H9 (cell line): Measurements from ENCODE around the gene OPRL1. TPM values are rescaled to one million over a fixed set of nuclear protein-coding genes. Genes with fewer than 3 reads are reported as not detected.
A peak's percentile ranks its signal among the peaks of the same experiment; 100 is the strongest.

Experiments
- DNase-seq: peaks from one replicate; pipeline ENCODE4 v3.0.0-alpha.2; 2017
- H2AFZ ChIP-seq: one replicate; pipeline ENCODE4 v1.6.1; 2013; ENCODE audit warnings: mild to moderate bottlenecking, low read length, control low read depth, moderate library complexity
- H2AK5ac ChIP-seq: 2 replicates; pipeline ENCODE4 v1.6.1; 2013; ENCODE audit warnings: low read length, control low read depth, mixed read lengths; ENCODE audit not compliant: insufficient read length
- H2BK120ac ChIP-seq: one replicate; pipeline ENCODE4 v1.6.1; 2013; ENCODE audit warnings: low read depth, mild to moderate bottlenecking, low read length, control low read depth, inconsistent platforms; ENCODE audit not compliant: poor library complexity, severe bottlenecking
- H2BK12ac ChIP-seq: 2 replicates; pipeline ENCODE4 v1.6.1; 2013; ENCODE audit warnings: low read length, control low read depth, mixed read lengths, low read depth; ENCODE audit not compliant: insufficient read length
- H2BK15ac ChIP-seq: 2 replicates; pipeline ENCODE4 v1.6.1; 2013; ENCODE audit warnings: low read depth, low read length, control low read depth
- H2BK20ac ChIP-seq: one replicate; pipeline ENCODE4 v1.6.1; 2013; ENCODE audit warnings: low read depth, mild to moderate bottlenecking, low read length, control low read depth, inconsistent platforms; ENCODE audit not compliant: poor library complexity, severe bottlenecking
- H2BK5ac ChIP-seq: 2 replicates; pipeline ENCODE4 v1.6.1; 2013; ENCODE audit warnings: low read length, control low read depth, mixed read lengths; ENCODE audit not compliant: insufficient read length
- H3K14ac ChIP-seq: 2 replicates; pipeline ENCODE4 v1.6.1; 2013; ENCODE audit warnings: low read length, control low read depth; ENCODE audit not compliant: insufficient read depth
- H3K18ac ChIP-seq: 2 replicates; pipeline ENCODE4 v1.6.1; 2013; ENCODE audit warnings: low read depth, mild to moderate bottlenecking, mixed read lengths, low read length, control low read depth; ENCODE audit not compliant: insufficient read length
- H3K23ac ChIP-seq: 2 replicates; pipeline ENCODE4 v1.6.1; 2013; ENCODE audit warnings: low read length, control low read depth, mixed read lengths, low read depth; ENCODE audit not compliant: insufficient read length
- H3K23me2 ChIP-seq: 2 replicates; pipeline ENCODE4 v1.6.1; 2013; ENCODE audit warnings: low read depth, mild to moderate bottlenecking, mixed read lengths, low read length, control low read depth; ENCODE audit not compliant: insufficient read length, poor library complexity, severe bottlenecking
- H3K27ac ChIP-seq: 2 replicates; pipeline ENCODE4 v1.5.1; 2013; ENCODE audit warnings: low read length, control low read depth, mixed read lengths, low read depth; ENCODE audit not compliant: insufficient read length
- H3K27me3 ChIP-seq: 2 replicates; pipeline ENCODE4 v1.6.1; 2013; ENCODE audit warnings: low read length, control low read depth, inconsistent platforms; ENCODE audit not compliant: insufficient read depth
- H3K4ac ChIP-seq: 2 replicates; pipeline ENCODE4 v1.6.1; 2013; ENCODE audit warnings: low read depth, mild to moderate bottlenecking, control low read depth, inconsistent platforms, low read length, moderate library complexity
- H3K4me1 ChIP-seq: 2 replicates; pipeline ENCODE4 v1.6.1; 2013; ENCODE audit warnings: low read length, control low read depth, inconsistent platforms; ENCODE audit not compliant: insufficient read depth
- H3K4me2 ChIP-seq: 2 replicates; pipeline ENCODE4 v1.6.1; 2013; ENCODE audit warnings: low read length, control low read depth, mixed read lengths; ENCODE audit not compliant: insufficient read length, insufficient read depth
- H3K56ac ChIP-seq: 2 replicates; pipeline ENCODE4 v1.6.1; 2013; ENCODE audit warnings: low read depth, mild to moderate bottlenecking, mixed read lengths, low read length, control low read depth; ENCODE audit not compliant: insufficient read length
- H3K79me1 ChIP-seq: 2 replicates; pipeline ENCODE4 v1.6.1; 2013; ENCODE audit warnings: low read depth, mild to moderate bottlenecking, moderate library complexity, low read length, control low read depth, inconsistent platforms; ENCODE audit not compliant: insufficient read depth, poor library complexity, severe bottlenecking
- H3K79me2 ChIP-seq: 2 replicates; pipeline ENCODE4 v1.6.1; 2013; ENCODE audit warnings: low read length, control low read depth, inconsistent platforms; ENCODE audit not compliant: insufficient read depth
- H3K9ac ChIP-seq: 2 replicates; pipeline ENCODE4 v1.6.1; 2013; ENCODE audit warnings: low read length, control low read depth, mixed read lengths; ENCODE audit not compliant: insufficient read length; ENCODE audit errors: extremely low read depth
- H3K9me3 ChIP-seq: one replicate; pipeline ENCODE4 v1.6.1; 2013; ENCODE audit warnings: low read depth, low read length, inconsistent platforms; ENCODE audit not compliant: control insufficient read depth
- H3T11ph ChIP-seq: one replicate; pipeline ENCODE4 v1.6.1; 2013; ENCODE audit warnings: mild to moderate bottlenecking, low read length, control low read depth, inconsistent platforms
- H4K20me1 ChIP-seq: one replicate; pipeline ENCODE4 v1.6.1; 2013; ENCODE audit not compliant: control insufficient read depth, insufficient read length, insufficient read depth
- H4K5ac ChIP-seq: 2 replicates; pipeline ENCODE4 v1.6.1; 2013; ENCODE audit warnings: low read depth, mild to moderate bottlenecking, mixed read lengths, low read length, control low read depth; ENCODE audit not compliant: insufficient read length
- H4K8ac ChIP-seq: replicated peaks from 2 replicates; pipeline ENCODE4 v1.6.1; 2013; ENCODE audit warnings: low read length, control low read depth, mixed read lengths, low read depth; ENCODE audit not compliant: insufficient read length
- H4K91ac ChIP-seq: 2 replicates; pipeline ENCODE4 v1.6.1; 2013; ENCODE audit warnings: low read depth, mild to moderate bottlenecking, moderate library complexity, mixed read lengths, low read length, control low read depth; ENCODE audit not compliant: insufficient read length
- H3K27ac Mint-ChIP-seq, 3 experiments: 2 replicates in 2 of 3; 3 replicates in 1 of 3; pipeline ENCODE4 v1.8.0; 2020 to 2021; ENCODE audit warnings: mixed read lengths in 3 of 3, mild to moderate bottlenecking in 1 of 3, moderate library complexity in 1 of 3
- H3K27me3 Mint-ChIP-seq: 2 replicates; pipeline ENCODE4 v1.8.0; 2021; ENCODE audit warnings: low read depth, mild to moderate bottlenecking, moderate library complexity, mixed read lengths
- H3K36me3 Mint-ChIP-seq, 3 experiments: 2 replicates in 2 of 3; 3 replicates in 1 of 3; pipeline ENCODE4 v1.8.0; 2020 to 2021; ENCODE audit warnings: low read depth in 3 of 3, mixed read lengths in 3 of 3; ENCODE audit not compliant: insufficient read depth in 1 of 3
- H3K4me1 Mint-ChIP-seq, 2 experiments: 2 replicates each; pipeline ENCODE4 v1.8.0; 2020; ENCODE audit warnings: mixed read lengths in 2 of 2
- H3K4me3 Mint-ChIP-seq, 2 experiments: 2 replicates in 1 of 2; 3 replicates in 1 of 2; pipeline ENCODE4 v1.8.0; 2020 to 2021; ENCODE audit warnings: mild to moderate bottlenecking in 2 of 2, mixed read lengths in 2 of 2, moderate library complexity in 1 of 2
- H3K9me3 Mint-ChIP-seq, 2 experiments: 2 replicates in 1 of 2; 3 replicates in 1 of 2; pipeline ENCODE4 v1.8.0; 2020; ENCODE audit warnings: mild to moderate bottlenecking in 2 of 2, mixed read lengths in 2 of 2, moderate library complexity in 1 of 2
- WGBS: extraction: QIAGEN DNeasy Blood & Tissue Kit; methylation state at CpG from one replicate; pipeline ENCODE4 v1.1.7; 2013; ENCODE audit warnings: missing lambda C conversion rate, low lambda C conversion rate, mixed read lengths; ENCODE audit not compliant: insufficient read length; ENCODE audit errors: extremely low coverage; 5-methylcytosine and 5-hydroxymethylcytosine counted together
- total RNA-seq: library from RNA; stranded (reverse); gene quantifications from 2 replicates; pipeline ENCODE4 v1.2.1, GENCODE V29; 2021
- TF ChIP-seq, protein P1 (sequence below): fragments of 200-600 bp; sonication (generic); conservative IDR thresholded peaks from 3 replicates; pipeline ENCODE4 v1.8.0; 2021; ENCODE audit warnings: antibody characterized with exemption, mild to moderate bottlenecking

Gene OPRL1
- total RNA-seq, 1 experiment from 2014 or later = 0.90 TPM

DNA sequence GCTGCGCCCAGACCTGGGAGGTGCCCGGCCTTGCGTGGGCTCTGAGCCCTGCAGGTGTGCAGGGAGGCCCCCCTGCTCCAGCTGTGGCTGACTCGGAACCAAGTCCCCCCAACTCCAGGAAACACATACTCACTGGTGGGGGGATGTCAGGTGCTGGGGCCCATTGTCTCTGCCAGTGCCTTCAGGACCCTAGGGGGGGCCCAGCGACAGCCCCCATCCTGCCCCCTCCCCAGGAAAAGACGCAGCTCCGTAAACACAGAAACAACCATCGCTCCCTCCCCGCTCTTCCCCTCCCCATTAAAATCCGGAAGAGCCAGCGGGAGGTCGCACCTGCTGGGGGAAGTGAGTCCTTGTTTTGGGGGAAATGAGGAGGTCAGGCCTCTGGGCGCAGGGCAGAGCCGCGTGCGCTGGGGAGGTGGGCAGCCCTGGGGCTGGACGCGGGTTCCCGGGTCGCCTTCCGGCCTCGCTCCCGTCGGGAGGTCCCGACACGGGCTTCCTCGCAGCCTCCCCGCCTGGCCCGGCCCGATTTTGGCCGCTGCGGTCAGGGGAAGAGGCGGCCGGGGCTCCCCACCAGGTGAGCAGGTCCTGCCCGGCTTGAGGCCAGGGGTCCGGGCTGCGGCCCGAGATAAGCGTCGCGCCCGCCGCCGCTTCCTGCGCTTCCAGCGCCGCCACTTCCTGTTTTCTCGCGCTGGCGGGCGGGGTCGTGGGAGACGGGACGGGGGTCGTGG, 37.7 kb upstream of the OPRL1 start:
- Mint-ChIP-seq H3K27ac (no peak overlapping the region), H3K36me3 (peaks cover 0 to 2% (median 0%) of the 10 kb centered on the region in 3 experiments; a peak in 3 of 7 replicates), H3K9me3 (peaks cover 2 to 3% of the 10 kb centered on the region in 2 experiments; a peak in 2 of 5 replicates), H3K4me1 (peaks cover 18 to 26% of the 10 kb centered on the region in 2 experiments), H3K4me3 (peak overlapping the region; percentile 48 to 75), H3K27me3 (peaks cover 82% of the 10 kb centered on the region)
- H3K27me3 ChIP-seq = peaks cover 26% of the 10 kb centered on the region; the same call in 1 of the 2 replicates
- H2BK20ac ChIP-seq = no peak overlapping the region
- H2AK5ac ChIP-seq = no peak overlapping the region
- H3K4me2 ChIP-seq = peak overlapping the region; percentile 65
- H3K9me3 ChIP-seq = no peaks in the 10 kb centered on the region
- no peak overlapping the region for H3K23ac ChIP-seq
- DNase-seq = no peak
- peaks cover 5% of the 10 kb centered on the region; the same call in 1 of the 2 replicates for H3K4me1 ChIP-seq
- TF ChIP-seq, protein P1, sequence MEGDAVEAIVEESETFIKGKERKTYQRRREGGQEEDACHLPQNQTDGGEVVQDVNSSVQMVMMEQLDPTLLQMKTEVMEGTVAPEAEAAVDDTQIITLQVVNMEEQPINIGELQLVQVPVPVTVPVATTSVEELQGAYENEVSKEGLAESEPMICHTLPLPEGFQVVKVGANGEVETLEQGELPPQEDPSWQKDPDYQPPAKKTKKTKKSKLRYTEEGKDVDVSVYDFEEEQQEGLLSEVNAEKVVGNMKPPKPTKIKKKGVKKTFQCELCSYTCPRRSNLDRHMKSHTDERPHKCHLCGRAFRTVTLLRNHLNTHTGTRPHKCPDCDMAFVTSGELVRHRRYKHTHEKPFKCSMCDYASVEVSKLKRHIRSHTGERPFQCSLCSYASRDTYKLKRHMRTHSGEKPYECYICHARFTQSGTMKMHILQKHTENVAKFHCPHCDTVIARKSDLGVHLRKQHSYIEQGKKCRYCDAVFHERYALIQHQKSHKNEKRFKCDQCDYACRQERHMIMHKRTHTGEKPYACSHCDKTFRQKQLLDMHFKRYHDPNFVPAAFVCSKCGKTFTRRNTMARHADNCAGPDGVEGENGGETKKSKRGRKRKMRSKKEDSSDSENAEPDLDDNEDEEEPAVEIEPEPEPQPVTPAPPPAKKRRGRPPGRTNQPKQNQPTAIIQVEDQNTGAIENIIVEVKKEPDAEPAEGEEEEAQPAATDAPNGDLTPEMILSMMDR = no peak
- H3K9ac ChIP-seq = no peak overlapping the region
- no peak overlapping the region for H3K18ac ChIP-seq
- no peak overlapping the region for H3K56ac ChIP-seq
- no peak overlapping the region for H4K8ac ChIP-seq
- H3K23me2 ChIP-seq = peaks cover 14% of the 10 kb centered on the region
- no peak overlapping the region for H3K27ac ChIP-seq
- no peaks in the 10 kb centered on the region for H3K79me2 ChIP-seq
- H3K14ac ChIP-seq = peak overlapping the region; percentile 51; the same call in 1 of the 2 replicates
- H2BK12ac ChIP-seq = no peak overlapping the region
- H3T11ph ChIP-seq = no peak overlapping the region
- H4K5ac ChIP-seq = no peak overlapping the region
- H2BK120ac ChIP-seq = no peak overlapping the region
- whole genome bisulfite sequencing = no CpG with 5 or more reads among the region's 55 CpGs
- H2AFZ ChIP-seq = no peak overlapping the region
- H4K20me1 ChIP-seq = no peaks in the 10 kb centered on the region
- H2BK5ac ChIP-seq = no peak overlapping the region
- no peak overlapping the region for H4K91ac ChIP-seq
- H2BK15ac ChIP-seq = no peak overlapping the region
- H3K4ac ChIP-seq = no peak overlapping the region
- H3K79me1 ChIP-seq = no peaks in the 10 kb centered on the region
